WTC11 (cell line): ENCODE measurements around the gene ANG.

ENCODE experiments used
- CTCF ChIP-seq: fragments of 200-600 bp; IDR thresholded peaks from 2 replicates; pipeline ENCODE4 v1.8.0; 2022; ENCODE audit warnings: antibody characterized with exemption
- E2F1 ChIP-seq: sonication (generic); formaldehyde crosslinking; IDR thresholded peaks from 2 replicates; pipeline ENCODE4 v1.8.0; 2022; ENCODE audit warnings: mild to moderate bottlenecking, missing genetic modification reagents
- ESRRA ChIP-seq: sonication (generic); formaldehyde crosslinking; IDR thresholded peaks from 2 replicates; pipeline ENCODE4 v1.8.1; 2022; ENCODE audit warnings: mild to moderate bottlenecking, missing genetic modification reagents, borderline replicate concordance
- FOXP1 ChIP-seq: sonication (generic); formaldehyde crosslinking; IDR thresholded peaks from 2 replicates; pipeline ENCODE4 v1.8.0; 2022; ENCODE audit warnings: missing genetic modification reagents, mild to moderate bottlenecking, moderate library complexity, borderline replicate concordance
- MLX ChIP-seq: sonication (generic); formaldehyde crosslinking; IDR thresholded peaks from 2 replicates; pipeline ENCODE4 v1.8.1; 2023; ENCODE audit warnings: mild to moderate bottlenecking, missing genetic modification reagents, moderate library complexity
- RELA ChIP-seq: sonication (generic); formaldehyde crosslinking; IDR thresholded peaks from 2 replicates; pipeline ENCODE4 v1.8.1; 2022; ENCODE audit warnings: missing genetic modification reagents, mild to moderate bottlenecking, borderline replicate concordance
- SP1 ChIP-seq: sonication (generic); formaldehyde crosslinking; conservative IDR thresholded peaks from 2 replicates; pipeline ENCODE4 v1.8.1; 2022; ENCODE audit warnings: missing genetic modification reagents
- TEAD4 ChIP-seq: sonication (generic); formaldehyde crosslinking; IDR thresholded peaks from 2 replicates; pipeline ENCODE4 v1.8.0; 2022; ENCODE audit warnings: mild to moderate bottlenecking, missing genetic modification reagents
- USF1 ChIP-seq: sonication (generic); formaldehyde crosslinking; IDR thresholded peaks from 2 replicates; pipeline ENCODE4 v1.8.0; 2022; ENCODE audit warnings: mild to moderate bottlenecking, missing genetic modification reagents
- USF2 ChIP-seq: sonication (generic); formaldehyde crosslinking; IDR thresholded peaks from 2 replicates; pipeline ENCODE4 v1.8.1; 2023; ENCODE audit warnings: mild to moderate bottlenecking, missing genetic modification reagents, moderate library complexity
- ZBTB21 ChIP-seq: sonication (generic); formaldehyde crosslinking; IDR thresholded peaks from 2 replicates; pipeline ENCODE4 v1.8.1; 2023; ENCODE audit warnings: mild to moderate bottlenecking, missing genetic modification reagents, borderline replicate concordance
- ZNF138 ChIP-seq: sonication (generic); formaldehyde crosslinking; conservative IDR thresholded peaks from 2 replicates; pipeline ENCODE4 v1.8.1; 2022; ENCODE audit warnings: mild to moderate bottlenecking, moderate library complexity, missing genetic modification reagents
- ZNF416 ChIP-seq: fragments of 250-450 bp; sonication (Bioruptor Pico); IDR thresholded peaks from 2 replicates; pipeline ENCODE4 v1.9.0; 2021; ENCODE audit warnings: mild to moderate bottlenecking, inconsistent platforms
- ZNF512 ChIP-seq: sonication (generic); formaldehyde crosslinking; IDR thresholded peaks from 2 replicates; pipeline ENCODE4 v1.8.1; 2022; ENCODE audit warnings: missing genetic modification reagents, borderline replicate concordance

GRCh38 chr14:20722016-20722415, 33.5 kb downstream of the ANG start:
- TF ChIP-seq ZBTB21 (CRISPR knock-in tag): no peak
- no peak for TF ChIP-seq CTCF
- no peak for TF ChIP-seq USF1
- TF ChIP-seq USF2 (CRISPR knock-in tag): no peak
- no peak for TF ChIP-seq E2F1
- TF ChIP-seq RELA (CRISPR knock-in tag): no peak
- TF ChIP-seq MLX (CRISPR knock-in tag): no peak
- no peak for TF ChIP-seq SP1 (CRISPR knock-in tag)
- no peak for TF ChIP-seq ZNF512 (CRISPR knock-in tag)
- no peak for TF ChIP-seq ESRRA (CRISPR knock-in tag)
- no peak for TF ChIP-seq ZNF416 (CRISPR knock-in tag)
- TF ChIP-seq TEAD4 (CRISPR knock-in tag): no peak
- TF ChIP-seq FOXP1 (CRISPR knock-in tag): no peak
- TF ChIP-seq ZNF138: no peak
